Upper lobe of left lung (tissue), 4 donors: ENCODE results near the gene DCANP1.

Experiments
- EP300 ChIP-seq, 4 donors: sonication (generic); formaldehyde crosslinking; IDR thresholded peaks; one replicate each; pipeline ENCODE4 v1.5.1; 2017; ENCODE audit warnings: antibody characterized with exemption in 4 of 4, control low read depth in 2 of 4
- POLR2A ChIP-seq, 4 donors: fragments of 450-650 bp; IDR thresholded peaks; one replicate each; pipeline ENCODE4 v1.5.1; 2016 to 2017; ENCODE audit warnings: antibody characterized with exemption in 4 of 4, mild to moderate bottlenecking in 2 of 4
- POLR2AphosphoS5 ChIP-seq, 2 donors: sonication (generic); formaldehyde crosslinking; IDR thresholded peaks; one replicate each; pipeline ENCODE4 v1.5.1; 2017; ENCODE audit warnings: antibody characterized with exemption in 2 of 2
- TF ChIP-seq, protein P1 (sequence below), 6 experiments: fragments of 450-650 bp in 4 of 6; fragments of 200-600 bp in 2 of 6; sonication (generic) in 2 of 6; IDR thresholded peaks; one replicate each; pipeline ENCODE4 v1.5.1; 2016 to 2019; ENCODE audit warnings: antibody characterized with exemption in 6 of 6

DNA sequence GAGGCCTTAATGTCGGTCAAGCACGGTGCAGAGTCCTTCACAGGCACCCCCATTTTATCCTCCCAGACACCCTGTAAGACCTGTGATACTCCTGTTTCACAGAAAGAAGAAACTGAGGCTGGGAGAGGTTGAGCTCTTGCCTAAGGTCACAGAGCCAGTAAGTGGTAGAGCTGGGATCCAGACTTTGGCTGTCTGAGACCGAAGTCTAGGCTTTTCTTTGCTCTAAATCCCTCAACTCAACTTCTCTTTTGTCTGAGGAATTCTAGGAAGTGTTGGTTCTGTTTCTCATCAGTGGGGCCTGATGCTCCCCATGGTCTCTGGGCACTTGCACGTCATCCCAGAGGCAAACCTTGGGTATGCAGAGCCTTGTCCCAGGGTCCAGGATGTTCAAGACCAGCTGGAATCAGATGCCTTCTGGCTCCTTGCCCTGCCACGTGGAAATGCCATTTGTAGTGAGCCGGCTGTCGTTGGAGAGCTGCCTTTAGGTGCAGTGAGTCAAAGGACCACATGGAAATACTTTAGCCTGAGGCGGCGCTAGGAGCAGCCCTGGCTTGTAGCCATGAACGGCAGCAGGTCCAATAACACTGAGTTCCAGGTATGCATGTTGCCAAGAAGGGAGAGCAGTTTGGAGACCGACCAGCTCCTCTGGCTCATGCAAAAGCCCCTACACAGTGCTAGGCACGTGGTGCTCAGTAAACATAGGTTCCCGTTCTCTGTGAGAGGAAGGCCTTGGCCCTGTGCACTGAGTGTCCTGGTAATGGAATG is 9.2 kb downstream of the DCANP1 start:
- TF ChIP-seq, protein P1, sequence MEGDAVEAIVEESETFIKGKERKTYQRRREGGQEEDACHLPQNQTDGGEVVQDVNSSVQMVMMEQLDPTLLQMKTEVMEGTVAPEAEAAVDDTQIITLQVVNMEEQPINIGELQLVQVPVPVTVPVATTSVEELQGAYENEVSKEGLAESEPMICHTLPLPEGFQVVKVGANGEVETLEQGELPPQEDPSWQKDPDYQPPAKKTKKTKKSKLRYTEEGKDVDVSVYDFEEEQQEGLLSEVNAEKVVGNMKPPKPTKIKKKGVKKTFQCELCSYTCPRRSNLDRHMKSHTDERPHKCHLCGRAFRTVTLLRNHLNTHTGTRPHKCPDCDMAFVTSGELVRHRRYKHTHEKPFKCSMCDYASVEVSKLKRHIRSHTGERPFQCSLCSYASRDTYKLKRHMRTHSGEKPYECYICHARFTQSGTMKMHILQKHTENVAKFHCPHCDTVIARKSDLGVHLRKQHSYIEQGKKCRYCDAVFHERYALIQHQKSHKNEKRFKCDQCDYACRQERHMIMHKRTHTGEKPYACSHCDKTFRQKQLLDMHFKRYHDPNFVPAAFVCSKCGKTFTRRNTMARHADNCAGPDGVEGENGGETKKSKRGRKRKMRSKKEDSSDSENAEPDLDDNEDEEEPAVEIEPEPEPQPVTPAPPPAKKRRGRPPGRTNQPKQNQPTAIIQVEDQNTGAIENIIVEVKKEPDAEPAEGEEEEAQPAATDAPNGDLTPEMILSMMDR (IDR thresholded peaks at IDR 0.05): peak in 1 of 6 experiments; percentile 26
- TF ChIP-seq POLR2A (IDR thresholded peaks at IDR 0.05) (no peak), POLR2AphosphoS5 (IDR thresholded peaks at IDR 0.05) (no peak), EP300 (IDR thresholded peaks at IDR 0.05) (no peak)
